H1 (cell line): Measurements from ENCODE around the gene PKD2.

ENCODE experiments used
- ATF3 ChIP-seq: IDR thresholded peaks from 2 replicates; pipeline ENCODE4 v1.6.1; 2011; ENCODE audit warnings: low read depth, mild to moderate bottlenecking, low read length; ENCODE audit not compliant: insufficient read depth
- JUND ChIP-seq: IDR thresholded peaks from 2 replicates; pipeline ENCODE4 v1.6.1; 2011; ENCODE audit warnings: mild to moderate bottlenecking, improper control_type of control experiment, low read length

GRCh38 chr4:88109123-88109881 is 101.9 kb downstream of the PKD2 start:
- TF ChIP-seq ATF3 (no peak), JUND (no peak)
